LNCAP (cell line): ENCODE measurements around the gene NECAB2.
A peak's percentile ranks its signal among the peaks of the same experiment; 100 is the strongest.

ENCODE experiments used
- TF ChIP-seq, protein P1 (sequence below): fragments of 450-650 bp; IDR thresholded peaks from 2 replicates; pipeline ENCODE4 v1.5.1; 2017; ENCODE audit warnings: mild to moderate bottlenecking

Gene NECAB2

GRCh38 chr16:83967838-83968305, at the start of gene NECAB2:
NECAB2 (plus strand) TSS chr16:83968244; CDS start chr16:83968649, 405 bp downstream.
- TF ChIP-seq, protein P1, sequence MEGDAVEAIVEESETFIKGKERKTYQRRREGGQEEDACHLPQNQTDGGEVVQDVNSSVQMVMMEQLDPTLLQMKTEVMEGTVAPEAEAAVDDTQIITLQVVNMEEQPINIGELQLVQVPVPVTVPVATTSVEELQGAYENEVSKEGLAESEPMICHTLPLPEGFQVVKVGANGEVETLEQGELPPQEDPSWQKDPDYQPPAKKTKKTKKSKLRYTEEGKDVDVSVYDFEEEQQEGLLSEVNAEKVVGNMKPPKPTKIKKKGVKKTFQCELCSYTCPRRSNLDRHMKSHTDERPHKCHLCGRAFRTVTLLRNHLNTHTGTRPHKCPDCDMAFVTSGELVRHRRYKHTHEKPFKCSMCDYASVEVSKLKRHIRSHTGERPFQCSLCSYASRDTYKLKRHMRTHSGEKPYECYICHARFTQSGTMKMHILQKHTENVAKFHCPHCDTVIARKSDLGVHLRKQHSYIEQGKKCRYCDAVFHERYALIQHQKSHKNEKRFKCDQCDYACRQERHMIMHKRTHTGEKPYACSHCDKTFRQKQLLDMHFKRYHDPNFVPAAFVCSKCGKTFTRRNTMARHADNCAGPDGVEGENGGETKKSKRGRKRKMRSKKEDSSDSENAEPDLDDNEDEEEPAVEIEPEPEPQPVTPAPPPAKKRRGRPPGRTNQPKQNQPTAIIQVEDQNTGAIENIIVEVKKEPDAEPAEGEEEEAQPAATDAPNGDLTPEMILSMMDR: peak; percentile 85

- TF ChIP-seq, protein P1: no peak
Observed at GRCh38 chr16:83920894-83921491, 47.1 kb upstream of the NECAB2 start.

DNA sequence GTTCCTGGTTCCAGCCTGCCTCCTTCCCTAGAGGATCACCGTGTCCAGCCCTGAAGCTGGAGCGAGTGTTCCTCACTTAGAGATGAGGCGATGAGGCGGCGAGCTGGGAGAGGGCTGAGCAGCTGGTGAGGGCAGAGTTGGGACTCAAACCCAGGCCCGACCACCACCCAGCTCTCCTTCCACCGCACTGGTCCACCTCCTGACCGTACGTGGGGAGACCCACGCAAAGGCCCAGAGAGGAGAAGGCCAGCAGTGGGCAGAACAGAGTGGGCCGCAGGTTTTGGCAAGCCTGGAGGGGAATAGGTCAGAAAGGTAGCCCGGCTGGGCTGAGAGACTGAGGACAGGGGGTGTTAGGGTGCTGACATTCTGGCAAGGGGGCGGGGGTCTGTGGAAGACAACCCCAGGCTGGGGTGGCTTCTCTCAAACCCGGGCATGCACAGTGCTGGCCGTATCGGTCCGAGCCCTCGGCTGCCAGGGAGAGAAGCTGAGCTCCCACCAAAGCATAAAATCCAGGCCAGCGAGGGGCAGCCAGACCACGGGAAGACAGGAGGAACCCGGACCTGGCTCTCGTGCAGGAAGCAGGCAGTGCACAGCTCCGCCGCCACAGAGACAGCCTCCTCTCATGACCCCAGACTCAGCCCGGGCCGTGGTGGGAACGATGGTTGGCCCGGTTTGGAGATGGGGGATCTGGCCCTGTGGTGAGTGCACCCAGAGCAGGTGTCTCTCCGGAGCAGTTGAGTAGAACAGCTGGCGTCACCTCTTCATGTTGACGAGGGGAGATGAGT, 44.3 kb upstream of the NECAB2 start:
- TF ChIP-seq, protein P1: no peak

GRCh38 chr16:83924686-83925085, 43.4 kb upstream of the NECAB2 start:
- TF ChIP-seq, protein P1: no peak

DNA sequence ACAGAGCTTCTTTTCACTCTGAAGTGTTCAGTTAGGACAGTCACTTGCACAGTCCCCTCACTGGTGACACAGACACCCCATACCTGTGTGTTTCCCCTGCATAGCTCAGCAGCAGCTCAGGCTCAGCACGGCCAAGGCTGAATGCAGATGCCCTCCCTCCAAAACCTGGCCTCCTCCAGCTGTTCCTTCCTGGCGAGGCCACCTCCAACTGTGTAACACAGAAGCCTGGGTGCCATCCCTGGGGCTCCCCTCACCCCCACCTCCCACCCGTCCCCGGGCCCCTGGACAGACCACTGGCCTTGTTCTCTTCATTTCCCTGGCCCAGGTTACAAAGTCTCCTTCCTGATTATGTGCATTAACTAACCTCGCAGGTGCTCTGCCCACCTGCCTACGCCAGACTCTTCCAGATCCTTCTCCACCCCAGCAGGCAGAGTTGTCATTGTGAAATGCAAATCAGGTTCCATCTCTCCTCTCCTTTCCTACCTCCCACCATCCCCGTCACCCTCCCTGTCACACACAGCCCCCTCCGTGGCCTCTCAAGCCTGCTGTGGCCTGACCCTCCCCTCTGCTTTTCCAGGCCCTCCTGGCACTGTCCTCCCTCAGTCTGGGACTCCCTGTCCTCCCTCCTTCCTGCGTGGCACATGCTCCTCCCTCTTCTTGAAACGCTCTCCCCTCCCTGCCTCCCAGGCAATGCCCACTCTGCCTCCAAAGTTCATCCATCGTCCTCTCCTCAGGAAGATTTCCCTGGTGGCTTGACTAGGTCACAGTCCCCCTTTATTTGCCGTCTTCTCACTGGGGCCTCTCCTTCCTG, 42.7 kb upstream of the NECAB2 start:
- TF ChIP-seq, protein P1: no peak

- TF ChIP-seq, protein P1: no peak
Observed at GRCh38 chr16:83925957-83926725, 41.9 kb upstream of the NECAB2 start.
